Caco-2 (cell line): ENCODE measurements around the gene GPX4. TPM values are rescaled to one million over a fixed set of nuclear protein-coding genes. Genes with fewer than 3 reads are reported as not detected.

Experiments used
- BruUV-seq: library from RNA; stranded (reverse); fragments of 400-500 nt; replicated peaks from 2 replicates; lab custom pipeline; 2021; lab: Mats Ljungman, UMichigan
- CTCF ChIA-PET: fragments of 300-600 bp; sonication (Branson Sonifier 250); formaldehyde crosslinking; loops from one replicate; lab custom pipeline; 2022; ENCODE audit warnings: antibody characterized with exemption; lab: Charles Lee
- POLR2A ChIA-PET: fragments of 300-600 bp; sonication (Branson Sonifier 250); formaldehyde crosslinking; loops from one replicate; lab custom pipeline; 2022; ENCODE audit warnings: antibody characterized with exemption; lab: Charles Lee
- DNase-seq, 2 experiments: peaks; one replicate each; pipeline versions ENCODE4 v3.0.0 to v3.0.0-alpha.2; 2020 to 2022
- H3K27me3 ChIP-seq: replicated peaks from 2 replicates; pipeline ENCODE4 v1.6.0; 2011; ENCODE audit warnings: low read length; ENCODE audit not compliant: control insufficient read depth, insufficient read depth
- H3K36me3 ChIP-seq: 2 replicates; pipeline ENCODE4 v1.5.1; 2011; ENCODE audit warnings: low read length; ENCODE audit not compliant: control insufficient read depth, insufficient read depth
- H3K4me1 ChIP-seq: fragments of 250-450 bp; sonication (Bioruptor Pico); 2 replicates; pipeline ENCODE4 v1.5.1; 2020; ENCODE audit warnings: mild to moderate bottlenecking
- H3K4me3 ChIP-seq: 2 replicates; pipeline ENCODE4 v1.5.1; 2011; ENCODE audit warnings: low read depth, mild to moderate bottlenecking, control low read depth, low read length
- H3K9me3 ChIP-seq: fragments of 250-450 bp; sonication (Bioruptor Pico); 2 replicates; pipeline ENCODE4 v1.5.1; 2020; ENCODE audit warnings: mild to moderate bottlenecking, moderate library complexity
- H3K27ac Mint-ChIP-seq: one replicate; pipeline ENCODE4 v1.8.0; 2022; ENCODE audit warnings: mixed read lengths; ENCODE audit not compliant: unreplicated experiment
- H3K27me3 Mint-ChIP-seq: one replicate; pipeline ENCODE4 v1.8.0; 2022; ENCODE audit warnings: mixed read lengths; ENCODE audit not compliant: insufficient read depth, unreplicated experiment
- H3K36me3 Mint-ChIP-seq: one replicate; pipeline ENCODE4 v1.8.0; 2022; ENCODE audit warnings: mild to moderate bottlenecking, mixed read lengths; ENCODE audit not compliant: insufficient read depth, unreplicated experiment
- H3K4me1 Mint-ChIP-seq: one replicate; pipeline ENCODE4 v1.8.0; 2022; ENCODE audit warnings: low read depth, mixed read lengths; ENCODE audit not compliant: unreplicated experiment
- H3K4me3 Mint-ChIP-seq: one replicate; pipeline ENCODE4 v1.8.0; 2022; ENCODE audit warnings: mild to moderate bottlenecking, moderate library complexity, mixed read lengths; ENCODE audit not compliant: unreplicated experiment
- H3K9me3 Mint-ChIP-seq: one replicate; pipeline ENCODE4 v1.8.0; 2022; ENCODE audit warnings: mixed read lengths; ENCODE audit not compliant: unreplicated experiment
- intact Hi-C: fragments of 100-400 bp; cut with micrococcal nuclease; formaldehyde crosslinking; loops from one replicate; pipeline ENCODE4 v1.10.0; 2022; ENCODE audit not compliant: unreplicated experiment
- total RNA-seq: library from RNA; stranded (reverse); gene quantifications from 2 replicates; pipeline ENCODE4 v1.2.3, GENCODE V29; 2022
- TF ChIP-seq, protein P1 (sequence below), 2 experiments: fragments of 200-600 bp in 1 of 2; IDR thresholded peaks; 1 replicate in 1 of 2; 2 replicates in 1 of 2; pipeline versions ENCODE4 v1.5.1 to v1.8.0; 2011 to 2022; ENCODE audit warnings: antibody characterized with exemption in 1 of 2, control low read depth in 1 of 2, inconsistent platforms in 1 of 2, low read depth in 1 of 2, low read length in 1 of 2, mild to moderate bottlenecking in 1 of 2, moderate library complexity in 1 of 2; ENCODE audit not compliant: insufficient read depth in 1 of 2, severe bottlenecking in 1 of 2, unreplicated experiment in 1 of 2

GPX4 gene
- total RNA-seq, 1 experiment from 2014 or later, result 500 TPM

DNA sequence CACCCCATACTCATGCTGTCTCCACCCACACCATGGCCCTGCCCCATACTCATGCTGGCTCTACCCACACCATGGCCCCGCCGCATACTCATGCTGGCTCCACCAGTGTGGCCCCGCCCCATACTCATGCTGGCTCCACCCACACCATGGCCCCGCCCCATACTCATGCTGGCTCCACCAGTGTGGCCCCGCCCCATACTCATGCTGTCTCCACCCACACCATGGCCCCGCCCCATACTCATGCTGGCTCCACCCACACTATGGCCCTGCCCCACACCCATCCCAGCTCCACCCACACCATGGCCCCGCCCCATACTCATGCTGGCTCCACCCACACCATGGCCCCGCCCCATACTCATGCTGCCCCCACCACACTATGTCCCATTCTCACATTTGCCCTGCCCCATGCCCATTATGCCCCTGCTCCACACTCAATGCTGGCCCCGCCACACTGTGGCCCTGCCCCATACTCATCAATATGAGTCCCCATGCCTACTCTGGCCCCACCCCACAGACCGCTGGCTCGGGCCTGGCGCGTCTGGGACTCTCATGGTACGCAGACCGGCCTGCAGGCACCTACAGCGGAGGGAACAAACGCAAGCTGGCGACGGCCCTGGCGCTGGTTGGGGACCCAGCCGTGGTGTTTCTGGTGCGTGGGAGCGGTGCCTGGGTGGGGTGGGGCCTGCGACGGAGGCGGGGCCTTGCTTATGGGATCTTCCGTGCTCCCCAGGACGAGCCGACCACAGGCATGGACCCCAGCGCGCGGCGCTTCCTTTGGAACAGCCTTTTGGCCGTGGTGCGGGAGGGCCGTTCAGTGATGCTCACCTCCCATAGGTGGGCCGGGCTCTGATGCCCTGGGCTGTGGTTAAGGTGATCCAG, 40.5 kb upstream of the GPX4 start:
- ChIA-PET CTCF (interaction anchor here (1.8 kb wide), 1 partner anchor 35 kb away, joined by 9 read pairs; no protein-coding TSS in a partner anchor), POLR2A (no interaction called here)
- DNase-seq, result peak; percentile 72 to 75
- Histone ChIP-seq H3K4me3 (no peak overlapping the region), H3K36me3 (no peaks in the 10 kb centered on the region), H3K9me3 (no peaks in the 10 kb centered on the region), H3K27me3 (no peaks in the 10 kb centered on the region), H3K4me1 (peaks cover 15% of the 10 kb centered on the region)
- peaks cover 43% of the 10 kb centered on the region for H3K36me3 Mint-ChIP-seq
- intact Hi-C loops, result no loop called here
- no peaks in the 10 kb centered on the region for H3K9me3 Mint-ChIP-seq
- no peaks in the 10 kb centered on the region for H3K4me1 Mint-ChIP-seq
- H3K27ac Mint-ChIP-seq, result peak overlapping the region; percentile 59
- no peaks in the 10 kb centered on the region for H3K27me3 Mint-ChIP-seq
- BruUV-seq, result no TSS peak
- TF ChIP-seq, protein P1, sequence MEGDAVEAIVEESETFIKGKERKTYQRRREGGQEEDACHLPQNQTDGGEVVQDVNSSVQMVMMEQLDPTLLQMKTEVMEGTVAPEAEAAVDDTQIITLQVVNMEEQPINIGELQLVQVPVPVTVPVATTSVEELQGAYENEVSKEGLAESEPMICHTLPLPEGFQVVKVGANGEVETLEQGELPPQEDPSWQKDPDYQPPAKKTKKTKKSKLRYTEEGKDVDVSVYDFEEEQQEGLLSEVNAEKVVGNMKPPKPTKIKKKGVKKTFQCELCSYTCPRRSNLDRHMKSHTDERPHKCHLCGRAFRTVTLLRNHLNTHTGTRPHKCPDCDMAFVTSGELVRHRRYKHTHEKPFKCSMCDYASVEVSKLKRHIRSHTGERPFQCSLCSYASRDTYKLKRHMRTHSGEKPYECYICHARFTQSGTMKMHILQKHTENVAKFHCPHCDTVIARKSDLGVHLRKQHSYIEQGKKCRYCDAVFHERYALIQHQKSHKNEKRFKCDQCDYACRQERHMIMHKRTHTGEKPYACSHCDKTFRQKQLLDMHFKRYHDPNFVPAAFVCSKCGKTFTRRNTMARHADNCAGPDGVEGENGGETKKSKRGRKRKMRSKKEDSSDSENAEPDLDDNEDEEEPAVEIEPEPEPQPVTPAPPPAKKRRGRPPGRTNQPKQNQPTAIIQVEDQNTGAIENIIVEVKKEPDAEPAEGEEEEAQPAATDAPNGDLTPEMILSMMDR (IDR thresholded peaks at IDR 0.05; ENCODE audit: insufficient read depth in 1 of 2, low read depth in 1 of 2, low read length in 1 of 2, severe bottlenecking in 1 of 2, unreplicated experiment in 1 of 2), result no peak
- H3K4me3 Mint-ChIP-seq, result peak overlapping the region; percentile 84

DNA sequence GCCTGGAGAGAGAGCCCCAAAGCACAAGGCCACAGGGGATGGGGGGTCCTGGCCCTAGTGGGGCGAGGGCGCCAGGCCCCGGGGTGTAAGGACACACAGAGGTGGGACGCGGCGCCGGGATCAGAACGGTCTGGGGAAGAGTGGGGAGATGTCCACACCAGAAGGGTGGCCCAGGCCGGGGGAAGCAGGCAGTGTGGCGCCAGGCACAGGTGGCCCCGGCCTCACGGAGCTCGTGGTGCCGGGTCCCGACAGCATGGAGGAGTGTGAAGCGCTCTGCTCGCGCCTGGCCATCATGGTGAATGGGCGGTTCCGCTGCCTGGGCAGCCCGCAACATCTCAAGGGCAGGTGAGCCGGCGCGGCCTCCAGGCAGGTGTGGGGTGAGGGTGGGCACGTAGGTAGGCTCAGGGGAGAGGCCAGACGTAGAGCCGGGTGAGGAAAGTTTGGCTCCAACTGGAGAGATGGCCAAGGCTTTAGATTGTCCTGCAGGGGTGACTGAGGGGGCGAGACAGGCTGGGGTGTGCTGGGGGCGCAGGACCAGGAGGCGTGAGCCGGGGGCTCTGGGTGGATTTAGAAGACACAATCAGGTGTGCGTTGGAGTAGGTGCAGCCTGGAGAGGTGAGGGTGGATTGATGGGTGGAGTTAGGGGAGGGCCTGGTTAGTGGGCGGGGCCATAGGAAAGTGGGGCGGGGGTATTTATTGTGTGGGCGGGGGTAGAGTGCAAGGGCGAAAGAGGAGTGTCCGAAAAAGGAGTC, 39.7 kb upstream of the GPX4 start:
- peaks cover 15% of the 10 kb centered on the region for H3K4me1 ChIP-seq
- Mint-ChIP-seq H3K27ac (peak overlapping the region; percentile 77), H3K27me3 (no peaks in the 10 kb centered on the region), H3K36me3 (peaks cover 51% of the 10 kb centered on the region), H3K9me3 (no peaks in the 10 kb centered on the region), H3K4me3 (peak overlapping the region; percentile 84), H3K4me1 (no peaks in the 10 kb centered on the region)
- H3K27me3 ChIP-seq, result no peaks in the 10 kb centered on the region
- peak; percentile 83 to 86 for DNase-seq
- TF ChIP-seq, protein P1 (IDR thresholded peaks at IDR 0.05; ENCODE audit: insufficient read depth in 1 of 2, low read depth in 1 of 2, low read length in 1 of 2, severe bottlenecking in 1 of 2, unreplicated experiment in 1 of 2), result no peak
- no peaks in the 10 kb centered on the region for H3K36me3 ChIP-seq
- no peaks in the 10 kb centered on the region for H3K9me3 ChIP-seq
- CTCF ChIA-PET, result interaction anchor here (0.6 to 2.6 kb wide), 8 partner anchors 11 to 199 kb away, joined by 3 to 9 read pairs (median 5); partner anchors contain the start of genes ABCA7, CNN2 and RNU6-2
- intact Hi-C loops, result loop anchor here (1.0 to 2.0 kb wide), 2 partner anchors 23 to 39 kb away; partner anchors contain the start of gene GPX4
- POLR2A ChIA-PET, result interaction anchor here (0.6 to 3.3 kb wide), 12 partner anchors 12 to 211 kb away, joined by 3 to 33 read pairs (median 6); partner anchors contain the start of genes ABCA7, CIRBP, CNN2 and GPX4
- BruUV-seq, result no TSS peak
- H3K4me3 ChIP-seq, result peak overlapping the region; percentile 61
